Heart right ventricle (tissue), 16 donors: ENCODE measurements around the gene PMEPA1. TPM values are rescaled to one million over a fixed set of nuclear protein-coding genes. Genes with fewer than 3 reads are reported as not detected.

ENCODE experiments used
- ATAC-seq, 8 donors: fragments of 200-7000 bp; cut with Tn5 transposase; one replicate each; pipeline ENCODE4 v1.9.1; 2020; ENCODE audit warnings: mild to moderate bottlenecking in 8 of 8, moderate library complexity in 8 of 8, moderate number of reproducible peaks in 1 of 8
- DNase-seq, 2 donors: peaks; one replicate each; pipeline ENCODE4 v3.0.0-alpha.2; 2020
- H3K27ac ChIP-seq, 10 donors: fragments of 200-600 bp; sonication (generic) in 2 of 10; one replicate each; pipeline versions ENCODE4 v1.5.0 to v1.8.0; 2020 to 2022; ENCODE audit warnings: mild to moderate bottlenecking in 3 of 10
- H3K27me3 ChIP-seq, 7 donors: fragments of 200-600 bp; one replicate each; pipeline ENCODE4 v1.8.0; 2021 to 2022; ENCODE audit warnings: mild to moderate bottlenecking in 2 of 7
- H3K36me3 ChIP-seq, 9 donors: fragments of 200-600 bp; sonication (generic) in 1 of 9; one replicate each; pipeline versions ENCODE4 v1.5.0 to v1.8.0; 2020 to 2022; ENCODE audit warnings: mild to moderate bottlenecking in 2 of 9
- H3K4me1 ChIP-seq, 9 donors: fragments of 200-600 bp; sonication (generic) in 1 of 9; one replicate each; pipeline versions ENCODE4 v1.5.0 to v1.8.0; 2020 to 2022; ENCODE audit warnings: mild to moderate bottlenecking in 4 of 9
- H3K4me3 ChIP-seq, 10 donors: fragments of 200-600 bp; sonication (generic) in 2 of 10; one replicate each; pipeline versions ENCODE4 v1.5.0 to v1.8.0; 2020 to 2022; ENCODE audit warnings: mild to moderate bottlenecking in 7 of 10, moderate library complexity in 2 of 10
- H3K9me3 ChIP-seq, 11 donors: fragments of 200-600 bp in 10 of 11; sonication (generic) in 2 of 11; one replicate each; pipeline versions ENCODE4 v1.5.0 to v1.8.0; 2013 to 2022; ENCODE audit warnings: mild to moderate bottlenecking in 2 of 11, control low read depth in 1 of 11, moderate library complexity in 1 of 11
- CTCF ChIP-seq, 9 donors: fragments of 200-600 bp; sonication (generic) in 2 of 9; IDR thresholded peaks; one replicate each; pipeline versions ENCODE4 v1.5.0 to v1.8.0; 2021 to 2022; ENCODE audit warnings: antibody characterized with exemption in 9 of 9, mild to moderate bottlenecking in 5 of 9, moderate library complexity in 1 of 9
- WGBS, 2 donors: extraction: QIAGEN DNeasy Blood & Tissue Kit; methylation state at CpG; one replicate each; pipeline ENCODE4 v1.1.7; 2013; ENCODE audit warnings: inconsistent platforms in 1 of 2; 5-methylcytosine and 5-hydroxymethylcytosine counted together
- intact Hi-C, 10 donors: fragments of 100-400 bp; cut with DNase I; formaldehyde crosslinking; loops; one replicate each; pipeline versions ENCODE4 v1.11.1 to v1.14.2; 2022
- polyA plus RNA-seq, 2 donors: library from polyadenylated mRNA; stranded (reverse); fragments of 200-250 nt; gene quantifications; one replicate each; pipeline ENCODE4 v1.2.3, GENCODE V29; 2013
- total RNA-seq, 10 donors: library from RNA; stranded (reverse); fragmentation: NEBNext Ultra II Directional in 3 of 10; extraction: Animal tissue kit (Norgen Biotek cat#: 25700) in 3 of 10; gene quantifications; one replicate each; pipeline versions ENCODE4 v1.2.1 to v1.2.4, GENCODE V29; 2021 to 2023
- donor health status: Arrhythmogenic right ventricular cardiomyopathy.
- donor health status: ischemic (EF 13 %, LVEDD 7.1; RV severe dilation, severe dysfunction).
- donor health status: healthy with polysubstance abuse.
- donor health status: DM: no; HTN: yes; CAD: no.
- donor health status: DM: no; HTN: no; CAD: no.
- donor health status: ischemic (EF 25% LVEDD 6.9; RV normal size, moderate dysfunction).
- donor health status: ischemic (EF 25% LVEDD 5.7; RV mildly dilated, moderate dysfunction).
- donor health status: healthy.
- donor health status: DM: yes; HTN: yes; CAD: no.
- donor health status: Ischemic cardiomyopathy.
- donor health status: ischemic (EF 35%, LVEDD 5.7; RV mildly dilated, moderate dysfunction).
- donor health status: nonischemic (EF 11% LVEDD 7.7; RV severe dilation, severe dysfunction).
- donor health status: DM: yes; HTN: yes; CAD: no.
- donor health status: PGD.
- donor health status: ischemic (EF 29% LVEDD 5.4; RV normal size, mild dysfunction).
- donor health status: nonischemic (EF 23%, LVEDD 6.1; RV moderate dilation, normal function).

The PMEPA1 gene
- total and polyA plus RNA-seq, 12 donors, result 10.5 to 81.8 (median 30.4) TPM

- Histone ChIP-seq H3K9me3 (peaks cover 0 to 8% (median 0%) of the 10 kb centered on the region in 11 donors), H3K4me3 (no peak overlapping the region), H3K27me3 (no peaks in the 10 kb centered on the region), H3K27ac (no peak overlapping the region), H3K36me3 (no peaks in the 10 kb centered on the region), H3K4me1 (peaks cover 13 to 46% (median 28%) of the 10 kb centered on the region in 9 donors)
- DNase-seq (no peak), ATAC-seq (no peak)
- intact Hi-C loops, result loop anchor here in 2 of 10 donors (5.0 to 10.0 kb wide), 2 partner anchors 56 to 173 kb away; no protein-coding TSS in a partner anchor
- 96 to 98% methylated on average over 5 of the region's 5 CpGs for WGBS, 2 donors
- no peak for TF ChIP-seq CTCF (IDR thresholded peaks at IDR 0.05)
These were observed 41.6 kb upstream of the PMEPA1 start for GRCh38 chr20:57751411-57751810.

GRCh38 chr20:57749869-57750268 is 40.1 kb upstream of the PMEPA1 start:
- Histone ChIP-seq H3K4me3 (no peak overlapping the region), H3K27ac (peak overlapping the region in 1 of 10 donors; percentile 93)
- 84 to 85% methylated on average over 7 of the region's 7 CpGs for WGBS, 2 donors

GRCh38 chr20:57749131-57749690 is 39.4 kb upstream of the PMEPA1 start:
- no peak for TF ChIP-seq CTCF (IDR thresholded peaks at IDR 0.05)
- H3K36me3 ChIP-seq, result no peaks in the 10 kb centered on the region
- WGBS, 2 donors, result 19 to 22% methylated on average over 13 of the region's 13 CpGs
- intact Hi-C loops, result loop anchor here in 5 of 10 donors (5.0 kb wide), 3 partner anchors 37 to 92 kb away; partner anchors contain the start of gene PMEPA1 (in 3 of the 5)
- no peaks in the 10 kb centered on the region for H3K27me3 ChIP-seq
- H3K9me3 ChIP-seq, result peaks cover 0 to 13% (median 0%) of the 10 kb centered on the region in 11 donors
- peak overlapping the region in 8 of 10 donors; percentile 23 to 44 (median 40) for H3K4me3 ChIP-seq
- ATAC-seq (peak; percentile 3 to 73 (median 19)), DNase-seq (peak in 1 of 2 donors; percentile 19)
- H3K4me1 ChIP-seq, result peaks cover 13 to 46% (median 28%) of the 10 kb centered on the region in 9 donors
- H3K27ac ChIP-seq, result peak overlapping the region in 9 of 10 donors; percentile 26 to 93 (median 84)

More at GRCh38 chr20:57749869-57750268, 40.1 kb upstream of the PMEPA1 start:
- H3K36me3 ChIP-seq, result no peaks in the 10 kb centered on the region
- no peak for DNase-seq
- no peak for ATAC-seq
- peaks cover 13 to 47% (median 28%) of the 10 kb centered on the region in 9 donors for H3K4me1 ChIP-seq
- no peaks in the 10 kb centered on the region for H3K27me3 ChIP-seq
- intact Hi-C loops, result loop anchor here in 6 of 10 donors (5.0 to 10.0 kb wide), 4 partner anchors 38 to 175 kb away; partner anchors contain the start of gene PMEPA1 (in 3 of the 6)
- peaks cover 0 to 13% (median 0%) of the 10 kb centered on the region in 11 donors for H3K9me3 ChIP-seq
- TF ChIP-seq CTCF (IDR thresholded peaks at IDR 0.05), result no peak

GRCh38 chr20:57748601-57749130 is 38.9 kb upstream of the PMEPA1 start:
- Histone ChIP-seq H3K9me3 (peaks cover 0 to 13% (median 0%) of the 10 kb centered on the region in 11 donors), H3K27me3 (no peaks in the 10 kb centered on the region), H3K36me3 (no peaks in the 10 kb centered on the region), H3K27ac (peak overlapping the region; percentile 26 to 93 (median 82)), H3K4me3 (peak overlapping the region in 9 of 10 donors; percentile 18 to 44 (median 39)), H3K4me1 (peaks cover 13 to 41% (median 28%) of the 10 kb centered on the region in 9 donors)
- DNase-seq, result peak; percentile 82 to 85
- ATAC-seq, result peak; percentile 83 to 95 (median 92)
- intact Hi-C loops, result loop anchor here in 5 of 10 donors (5.0 kb wide), 3 partner anchors 36 to 91 kb away; partner anchors contain the start of gene PMEPA1 (in 3 of the 5)
- 1% methylated on average over 29 of the region's 29 CpGs for WGBS, 2 donors
- no peak for TF ChIP-seq CTCF (IDR thresholded peaks at IDR 0.05)
